ENCODE measurements around the gene NACC1. TPM values are rescaled to one million over a fixed set of nuclear protein-coding genes. Genes with fewer than 3 reads are reported as not detected.
A peak's percentile ranks its signal among the peaks of the same experiment; 100 is the strongest.

NACC1 gene
- polyA plus RNA-seq, 3 donors = 29.1 to 38.3 (median 38.1) TPM

GRCh38 chr19:13117176-13117771 lies 790 bp upstream of the NACC1 start:
- DNase-seq = no peak

- peak; percentile 75 for DNase-seq
Observed at GRCh38 chr19:13118424-13119193, 545 bp downstream of the NACC1 start.

GRCh38 chr19:13119627-13120026 lies 1.6 kb downstream of the NACC1 start:
- DNase-seq = no peak

- DNase-seq = no peak
Observed at GRCh38 chr19:13120031-13120430, 2.0 kb downstream of the NACC1 start.

- DNase-seq = no peak
Observed at GRCh38 chr19:13120817-13121216, 2.8 kb downstream of the NACC1 start.

- no peak for DNase-seq
Observed at GRCh38 chr19:13121551-13122274, 3.6 kb downstream of the NACC1 start.

GRCh38 chr19:13122275-13122878 lies 4.3 kb downstream of the NACC1 start:
- no peak for DNase-seq

- DNase-seq = no peak
Observed at GRCh38 chr19:13122980-13123957, 5.2 kb downstream of the NACC1 start.

GRCh38 chr19:13127051-13127450 lies 9.0 kb downstream of the NACC1 start:
- DNase-seq = no peak

- DNase-seq = no peak
Observed at GRCh38 chr19:13127811-13128575, 9.9 kb downstream of the NACC1 start.

GRCh38 chr19:13128583-13128982 lies 10.5 kb downstream of the NACC1 start:
- DNase-seq = no peak

GRCh38 chr19:13129384-13129783 lies 11.3 kb downstream of the NACC1 start:
- no peak for DNase-seq

GRCh38 chr19:13130886-13131490 lies 12.9 kb downstream of the NACC1 start:
- no peak for DNase-seq

GRCh38 chr19:13132471-13133180 lies 14.6 kb downstream of the NACC1 start:
- no peak for DNase-seq

- no peak for DNase-seq
Observed at GRCh38 chr19:13133241-13133870, 15.3 kb downstream of the NACC1 start.

- DNase-seq = no peak
Observed at GRCh38 chr19:13134626-13135025, 16.6 kb downstream of the NACC1 start.

- DNase-seq = no peak
Observed at GRCh38 chr19:13135068-13136062, 17.3 kb downstream of the NACC1 start.

Data from renal pelvis (tissue), 4 donors.